Nephron (organoid): ENCODE results near the gene PTPRF.

Experiments used
- H3K27ac Mint-ChIP-seq, 3 experiments: 2 replicates each; pipeline ENCODE4 v1.8.0; 2020; ENCODE audit warnings: mixed read lengths in 3 of 3, mild to moderate bottlenecking in 2 of 3, moderate library complexity in 1 of 3
- H3K27me3 Mint-ChIP-seq: 2 replicates; pipeline ENCODE4 v1.8.0; 2021; ENCODE audit warnings: low read depth, mild to moderate bottlenecking, moderate library complexity, mixed read lengths
- H3K36me3 Mint-ChIP-seq: 2 replicates; pipeline ENCODE4 v1.8.0; 2020; ENCODE audit warnings: low read depth, mixed read lengths
- H3K4me1 Mint-ChIP-seq: 2 replicates; pipeline ENCODE4 v1.8.0; 2020; ENCODE audit warnings: mixed read lengths
- H3K4me3 Mint-ChIP-seq, 3 experiments: 2 replicates each; pipeline ENCODE4 v1.8.0; 2020; ENCODE audit warnings: mild to moderate bottlenecking in 3 of 3, mixed read lengths in 3 of 3, moderate library complexity in 2 of 3
- H3K9me3 Mint-ChIP-seq: 2 replicates; pipeline ENCODE4 v1.8.0; 2020; ENCODE audit warnings: mixed read lengths
- CTCF ChIP-seq, 3 experiments: fragments of 200-600 bp; sonication (generic); IDR thresholded peaks; one replicate each; pipeline ENCODE4 v1.5.0; 2021; ENCODE audit warnings: antibody characterized with exemption in 3 of 3; ENCODE audit not compliant: unreplicated experiment in 3 of 3

Gene PTPRF

GRCh38 chr1:43614211-43614610 is 83.5 kb downstream of the PTPRF start:
- H3K9me3 Mint-ChIP-seq, result no peaks in the 10 kb centered on the region
- H3K27me3 Mint-ChIP-seq, result peaks cover 4% of the 10 kb centered on the region
- TF ChIP-seq CTCF (IDR thresholded peaks at IDR 0.05; ENCODE audit: unreplicated experiment in 3 of 3), result no peak
- H3K27ac Mint-ChIP-seq, result no peak overlapping the region
- no peak overlapping the region for H3K4me3 Mint-ChIP-seq
- H3K36me3 Mint-ChIP-seq, result peaks cover 53% of the 10 kb centered on the region
- H3K4me1 Mint-ChIP-seq, result peaks cover 4% of the 10 kb centered on the region

GRCh38 chr1:43614891-43615290 is 84.2 kb downstream of the PTPRF start:
- peaks cover 4% of the 10 kb centered on the region for H3K27me3 Mint-ChIP-seq
- no peak overlapping the region for H3K4me3 Mint-ChIP-seq
- H3K27ac Mint-ChIP-seq, result no peak overlapping the region
- no peak for TF ChIP-seq CTCF (IDR thresholded peaks at IDR 0.05; ENCODE audit: unreplicated experiment in 3 of 3)
- H3K9me3 Mint-ChIP-seq, result no peaks in the 10 kb centered on the region
- H3K4me1 Mint-ChIP-seq, result peaks cover 3% of the 10 kb centered on the region
- peaks cover 46% of the 10 kb centered on the region for H3K36me3 Mint-ChIP-seq

GRCh38 chr1:43616383-43616782 is 85.7 kb downstream of the PTPRF start:
- Mint-ChIP-seq H3K27ac (no peak overlapping the region), H3K27me3 (peaks cover 4% of the 10 kb centered on the region), H3K36me3 (peaks cover 42% of the 10 kb centered on the region), H3K4me1 (peaks cover 1% of the 10 kb centered on the region), H3K4me3 (no peak overlapping the region), H3K9me3 (no peaks in the 10 kb centered on the region)
- no peak for TF ChIP-seq CTCF (IDR thresholded peaks at IDR 0.05; ENCODE audit: unreplicated experiment in 3 of 3)

- no peak for TF ChIP-seq CTCF (IDR thresholded peaks at IDR 0.05; ENCODE audit: unreplicated experiment in 3 of 3)
- peaks cover 3% of the 10 kb centered on the region for H3K4me1 Mint-ChIP-seq
- no peak overlapping the region for H3K4me3 Mint-ChIP-seq
- H3K36me3 Mint-ChIP-seq, result peaks cover 38% of the 10 kb centered on the region
- H3K27me3 Mint-ChIP-seq, result peaks cover under 1% of the 10 kb centered on the region
- no peaks in the 10 kb centered on the region for H3K9me3 Mint-ChIP-seq
- H3K27ac Mint-ChIP-seq, result no peak overlapping the region
These were observed 86.3 kb downstream of the PTPRF start for GRCh38 chr1:43617011-43617410.

GRCh38 chr1:43617668-43618067 is 87.0 kb downstream of the PTPRF start:
- no peaks in the 10 kb centered on the region for H3K27me3 Mint-ChIP-seq
- no peaks in the 10 kb centered on the region for H3K9me3 Mint-ChIP-seq
- H3K4me3 Mint-ChIP-seq, result no peak overlapping the region
- peaks cover 36% of the 10 kb centered on the region for H3K36me3 Mint-ChIP-seq
- H3K27ac Mint-ChIP-seq, result no peak overlapping the region
- no peak for TF ChIP-seq CTCF (IDR thresholded peaks at IDR 0.05; ENCODE audit: unreplicated experiment in 3 of 3)
- peaks cover 3% of the 10 kb centered on the region for H3K4me1 Mint-ChIP-seq

GRCh38 chr1:43618521-43619313 is 88.0 kb downstream of the PTPRF start:
- Mint-ChIP-seq H3K27me3 (no peaks in the 10 kb centered on the region), H3K4me3 (no peak overlapping the region), H3K36me3 (peaks cover 38% of the 10 kb centered on the region), H3K9me3 (no peaks in the 10 kb centered on the region), H3K4me1 (peaks cover 3% of the 10 kb centered on the region), H3K27ac (no peak overlapping the region)
- TF ChIP-seq CTCF (IDR thresholded peaks at IDR 0.05; ENCODE audit: unreplicated experiment in 3 of 3), result no peak
